Activated CD4-positive, alpha-beta T cell treated with anti-CD3 and anti-CD28 coated beads for 48 hours (primary cell): ENCODE measurements around the gene URAD.
A peak's percentile ranks its signal among the peaks of the same experiment; 100 is the strongest.
"Not testable (repeated sequence)": the region's sequence is repeated elsewhere in the genome, so short reads cannot be mapped to it uniquely, and the experiment has no call there.

Experiments
- DNase-seq: peaks from one replicate; pipeline ENCODE4 v3.0.0-alpha.2; 2020

The URAD gene

DNA sequence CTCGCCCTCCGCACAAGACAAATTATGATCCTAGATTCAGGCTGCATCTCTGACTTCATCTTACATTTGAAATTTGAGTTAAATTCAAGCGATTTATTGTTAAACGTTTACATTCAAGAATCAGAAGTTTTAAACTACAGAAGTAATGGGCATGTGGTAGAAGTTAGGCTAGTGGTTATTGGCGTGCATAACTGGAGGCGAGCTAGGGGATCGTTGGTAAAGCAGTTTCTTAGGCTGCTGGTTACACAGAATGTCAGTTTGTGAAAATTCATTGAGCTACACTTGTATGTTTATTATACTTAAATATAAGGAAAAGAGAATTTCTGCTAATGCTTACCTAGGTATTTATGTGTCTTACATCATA lies 18.6 kb downstream of the URAD start:
- DNase-seq = no peak

DNA sequence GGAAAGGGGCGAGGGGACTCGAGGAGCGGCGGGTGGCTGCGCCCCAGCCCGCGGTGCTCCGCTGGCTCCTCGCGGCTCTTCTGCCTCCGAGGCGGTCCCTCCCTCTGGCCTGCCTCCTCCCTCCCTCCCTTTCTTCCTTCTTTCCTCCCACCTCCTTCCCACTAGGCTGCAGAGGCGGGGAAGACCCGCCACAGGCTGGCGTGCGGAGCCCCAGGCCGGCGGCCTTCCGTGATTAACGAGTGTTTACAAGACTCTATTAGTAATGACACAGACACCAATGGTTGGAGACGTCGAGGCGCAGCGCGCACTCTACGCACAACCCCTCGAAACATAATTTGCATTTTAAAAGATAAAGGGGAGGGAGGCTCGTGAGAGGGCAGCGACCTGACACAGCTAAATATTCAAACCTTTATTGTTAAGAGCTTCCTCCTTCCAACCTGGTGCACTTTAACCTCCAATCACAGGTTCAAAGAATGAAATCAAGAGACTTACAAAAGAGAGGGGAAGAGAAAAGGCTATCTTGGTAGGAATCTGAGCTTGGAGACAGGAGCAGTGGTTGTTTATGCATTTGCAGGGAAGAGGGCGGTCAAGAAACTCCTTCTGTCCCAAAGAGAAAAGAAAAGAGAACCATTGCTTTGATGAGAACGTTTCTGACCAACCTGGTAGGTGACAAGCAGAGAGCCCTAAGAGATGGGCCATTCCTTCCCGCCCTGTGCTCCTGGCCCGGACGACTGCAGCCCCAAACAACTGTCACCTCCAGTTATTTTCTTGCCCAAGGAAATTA lies 19.2 kb downstream of the URAD start, which contains the start of gene CDX2:
Gene CDX2 (minus strand): TSS at position 234 of the 784 bp plus-strand sequence. CDS start 309 bp downstream, outside the sequence.
- no peak for DNase-seq

DNA sequence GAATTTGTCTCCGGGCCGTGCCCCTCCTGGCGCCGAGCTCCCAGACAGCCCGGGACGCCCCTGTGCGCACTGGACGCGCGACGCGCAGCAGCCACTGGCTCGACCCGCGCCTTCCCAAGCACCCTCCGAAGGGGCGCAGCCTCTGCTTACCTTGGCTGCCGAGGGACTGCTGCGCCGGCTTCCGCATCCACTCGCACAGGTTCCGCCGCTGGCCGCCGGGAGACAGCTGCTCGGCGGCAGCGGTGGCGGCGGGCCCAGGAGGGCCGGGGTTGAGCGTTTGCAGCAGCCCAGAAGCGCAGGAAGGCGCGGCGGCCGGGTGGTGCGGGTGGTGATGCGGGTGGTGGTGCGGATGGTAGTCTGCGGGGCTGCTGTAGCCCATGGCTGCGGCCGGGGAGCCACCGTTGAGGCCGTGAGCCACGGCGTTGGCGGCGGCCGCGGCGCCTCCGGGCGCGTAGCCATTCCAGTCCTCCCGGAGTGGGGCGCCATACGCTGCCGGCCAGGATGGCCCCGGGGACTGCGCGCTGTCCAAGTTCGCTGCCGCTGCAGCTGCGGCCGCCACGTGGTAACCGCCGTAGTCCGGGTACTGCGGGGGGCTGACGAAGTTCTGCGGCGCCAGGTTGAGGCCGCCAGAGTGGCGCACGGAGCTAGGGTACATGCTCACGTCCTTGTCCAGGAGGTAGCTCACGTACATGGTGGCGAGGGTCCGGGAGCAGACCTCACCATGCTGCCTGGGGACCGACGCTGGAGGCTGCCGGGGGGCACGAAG lies 20.0 kb downstream of the URAD start:
- no peak for DNase-seq

DNA sequence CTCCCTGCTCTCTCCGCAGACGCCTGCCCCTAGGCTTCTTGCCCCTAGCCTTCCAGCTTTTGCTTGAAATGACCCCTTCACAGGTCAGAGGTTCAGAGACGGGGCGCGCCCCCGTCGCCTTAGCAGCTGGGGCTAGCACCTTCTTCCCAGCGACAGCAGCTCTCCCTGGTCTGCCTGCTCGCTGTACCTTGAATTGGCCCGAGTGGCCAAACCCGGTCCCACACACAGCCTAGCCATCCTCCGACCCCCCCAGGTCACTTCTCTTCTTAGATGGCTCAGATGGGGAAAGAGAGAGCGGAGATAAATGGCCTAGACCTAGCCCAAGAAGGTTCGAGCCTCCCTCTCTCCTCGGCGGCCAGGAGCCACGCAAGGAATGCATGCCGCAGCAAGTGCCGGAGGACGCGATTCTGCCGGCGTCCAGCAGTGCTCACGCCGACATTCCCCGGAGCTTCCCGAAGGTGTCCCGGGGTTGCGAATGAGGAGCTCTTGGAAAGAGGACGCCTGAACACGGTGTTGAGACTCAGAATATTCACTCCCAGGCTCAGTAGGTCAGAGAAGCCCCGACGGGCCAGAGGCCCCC lies 20.7 kb downstream of the URAD start:
- no peak for DNase-seq

DNA sequence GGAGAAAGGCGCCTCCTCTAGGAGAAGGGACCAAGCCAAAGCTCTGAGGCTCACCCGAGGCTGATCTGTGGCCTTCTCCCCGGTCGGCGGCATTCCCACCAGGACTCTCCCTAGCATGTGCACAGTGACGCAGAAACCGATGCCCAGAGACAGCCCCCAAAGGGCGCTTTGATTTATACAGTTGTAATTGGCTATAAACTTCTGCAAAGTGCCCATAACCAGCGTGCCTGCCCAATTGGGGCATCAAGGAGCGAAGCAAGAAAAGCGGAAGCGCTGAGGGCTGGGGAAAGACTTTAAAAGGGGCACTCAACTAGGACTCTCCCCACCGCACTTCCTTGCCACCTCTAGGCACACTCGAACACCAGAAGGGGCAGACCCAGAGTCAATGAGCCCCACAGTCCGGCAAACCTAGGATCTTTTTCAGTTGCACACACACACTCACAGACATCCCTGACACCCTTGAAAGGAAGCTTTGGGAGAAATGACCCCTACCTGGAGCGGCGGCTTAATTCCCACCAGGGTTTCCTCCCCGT lies 21.2 kb downstream of the URAD start:
- DNase-seq = no peak

DNA sequence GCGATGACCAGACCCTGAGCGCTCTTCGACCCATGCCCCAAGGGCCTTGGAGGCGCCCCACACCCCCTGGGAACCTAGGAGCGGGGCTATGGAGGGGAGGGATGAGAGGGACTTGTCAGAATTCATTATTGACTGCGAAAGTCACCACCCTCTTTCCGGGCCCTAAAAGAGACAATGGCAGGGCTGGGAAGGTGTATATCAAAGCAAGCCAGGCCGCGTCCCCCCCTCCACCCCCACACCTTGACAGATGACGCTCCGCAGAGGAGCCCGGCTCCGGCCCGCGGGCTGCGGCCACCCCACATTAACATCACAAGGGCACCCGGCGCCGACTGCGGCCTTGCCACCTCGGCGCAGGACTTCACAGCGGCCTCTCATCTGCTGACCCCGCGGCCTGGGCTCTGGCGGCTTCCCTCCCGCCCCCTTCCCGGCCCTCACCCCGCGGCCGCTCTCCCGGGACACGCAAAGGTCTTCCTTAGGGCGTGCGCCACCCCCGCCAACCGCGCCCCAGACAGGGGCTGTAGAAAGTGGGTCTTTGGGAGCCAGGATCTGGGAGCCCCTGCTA lies 21.8 kb downstream of the URAD start:
- no peak for DNase-seq

DNA sequence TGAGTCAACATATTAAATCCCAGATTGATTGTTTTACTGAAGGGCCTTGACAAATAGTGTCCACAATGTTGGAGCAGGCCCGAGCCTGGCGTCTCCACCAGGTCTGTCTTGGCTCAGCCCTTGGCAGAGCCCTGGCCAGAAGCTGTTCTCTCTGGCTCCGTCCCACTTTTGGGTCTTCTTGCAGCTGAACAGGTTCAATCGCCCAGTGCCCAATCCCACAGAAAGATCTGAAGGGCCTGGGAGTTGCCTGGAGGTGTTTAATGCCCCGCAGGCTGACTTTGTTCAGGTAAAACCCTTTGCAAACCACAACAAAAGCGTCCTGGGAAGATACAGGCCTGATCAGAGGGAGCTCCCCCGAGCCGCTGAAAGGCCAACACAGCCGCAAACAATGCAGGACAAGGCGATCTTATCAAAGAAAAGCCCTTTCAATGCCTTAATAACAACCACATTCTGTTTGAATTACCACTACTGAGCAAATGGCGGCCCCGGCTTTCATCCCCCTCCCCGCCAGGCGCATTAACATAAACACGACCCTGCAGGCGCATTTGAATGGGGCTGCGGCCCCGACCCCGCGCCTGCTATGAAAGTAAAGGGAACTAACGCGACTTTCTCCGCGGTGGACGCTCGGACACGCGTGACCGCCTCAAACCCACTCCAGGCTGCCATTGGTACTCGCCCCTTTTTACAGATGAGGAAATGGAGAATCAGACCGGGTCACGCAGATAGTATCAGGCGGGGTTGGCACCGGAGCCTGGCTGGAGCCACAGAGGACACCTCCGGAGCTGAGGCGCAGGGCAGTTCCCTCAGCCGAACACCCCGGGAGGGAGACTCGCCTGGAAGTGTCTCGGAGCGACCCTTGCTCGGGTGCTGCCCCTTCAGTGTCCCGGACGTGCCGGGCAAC lies 22.5 kb downstream of the URAD start:
- DNase-seq = no peak

DNA sequence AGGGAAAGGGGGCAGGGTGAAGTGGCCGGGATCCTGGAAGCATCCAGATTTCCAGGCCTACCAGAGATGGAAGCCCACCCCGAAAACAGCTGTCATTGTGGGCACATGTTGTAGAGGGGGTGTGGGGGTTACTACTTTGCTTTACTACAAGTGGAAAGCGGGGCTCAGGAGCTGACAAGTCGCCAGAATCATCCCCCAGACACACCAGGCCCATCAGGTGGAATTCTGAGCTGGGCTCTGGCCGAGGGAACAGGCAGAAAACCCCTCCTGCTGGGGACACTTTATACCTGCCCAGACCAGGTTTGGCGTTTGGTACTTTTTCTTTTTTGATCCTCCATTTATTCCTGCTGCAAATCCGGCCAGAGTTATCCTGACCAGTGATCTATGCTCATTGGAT lies 23.2 kb downstream of the URAD start:
- no peak for DNase-seq

DNA sequence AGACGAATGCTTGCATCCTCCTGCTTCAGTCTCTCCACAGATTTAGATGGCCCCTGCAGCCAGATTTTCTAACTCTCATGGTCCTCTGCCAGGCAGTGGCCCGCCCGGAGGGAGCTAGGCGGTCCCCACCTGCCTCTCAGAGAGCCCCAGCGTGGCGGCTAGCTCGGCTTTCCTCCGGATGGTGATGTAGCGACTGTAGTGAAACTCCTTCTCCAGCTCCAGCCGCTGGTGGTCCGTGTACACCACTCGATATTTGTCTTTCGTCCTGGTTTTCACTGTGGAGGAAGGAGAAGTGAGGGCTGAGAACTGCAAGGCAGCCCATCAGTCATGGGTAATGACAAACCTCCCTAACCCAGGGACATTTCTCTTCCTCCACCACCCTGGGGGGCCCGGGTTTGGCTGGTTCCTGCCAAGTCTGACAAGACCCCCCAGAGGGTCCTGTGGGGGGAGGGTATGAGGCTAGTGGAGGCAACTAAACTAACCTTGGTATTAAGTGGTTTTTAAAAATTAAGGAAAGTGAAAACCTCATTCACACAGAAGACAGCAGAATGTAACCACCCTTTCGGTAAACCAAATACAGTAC lies 23.7 kb downstream of the URAD start:
- DNase-seq = no peak

DNA sequence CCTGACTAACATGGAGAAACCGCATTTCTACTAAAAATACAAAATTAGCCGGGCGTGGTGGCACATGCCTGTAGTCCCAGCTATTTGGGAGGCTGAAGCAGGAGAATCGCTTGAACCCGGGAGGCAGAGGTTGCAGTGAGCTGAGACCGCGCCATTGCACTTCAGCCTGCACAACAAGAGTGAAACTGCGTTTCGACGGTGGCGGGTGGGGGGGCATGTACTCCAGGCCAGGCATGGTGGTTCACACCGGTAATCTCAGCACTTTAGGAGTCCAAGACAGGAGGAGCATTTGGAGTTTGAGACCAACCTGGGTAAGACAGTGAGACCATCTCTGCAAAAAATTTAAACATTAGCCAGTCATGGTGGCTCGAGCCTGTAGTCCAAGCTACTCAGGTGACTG lies 24.3 kb downstream of the URAD start:
- DNase-seq = not testable (repeated sequence)

DNA sequence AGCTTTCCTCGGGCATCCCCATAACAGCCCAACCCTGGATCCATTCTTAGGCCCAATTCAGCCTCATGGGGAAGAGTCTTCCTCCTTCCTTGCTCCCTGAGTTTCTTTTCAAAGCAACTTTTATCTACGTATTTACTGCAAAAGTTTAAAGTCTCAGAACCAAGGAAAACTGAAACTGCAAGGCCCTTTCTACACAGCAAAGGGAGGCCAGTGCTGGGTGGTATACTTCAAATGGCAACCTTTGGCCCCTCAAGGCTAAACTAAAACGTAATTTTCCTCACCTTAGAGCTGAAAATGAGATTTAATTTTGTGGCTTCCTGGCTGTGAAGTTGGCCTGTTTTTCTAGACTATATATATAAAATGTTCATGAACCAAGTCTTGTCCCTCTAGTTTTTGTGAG lies 25.0 kb downstream of the URAD start:
- DNase-seq = no peak

DNA sequence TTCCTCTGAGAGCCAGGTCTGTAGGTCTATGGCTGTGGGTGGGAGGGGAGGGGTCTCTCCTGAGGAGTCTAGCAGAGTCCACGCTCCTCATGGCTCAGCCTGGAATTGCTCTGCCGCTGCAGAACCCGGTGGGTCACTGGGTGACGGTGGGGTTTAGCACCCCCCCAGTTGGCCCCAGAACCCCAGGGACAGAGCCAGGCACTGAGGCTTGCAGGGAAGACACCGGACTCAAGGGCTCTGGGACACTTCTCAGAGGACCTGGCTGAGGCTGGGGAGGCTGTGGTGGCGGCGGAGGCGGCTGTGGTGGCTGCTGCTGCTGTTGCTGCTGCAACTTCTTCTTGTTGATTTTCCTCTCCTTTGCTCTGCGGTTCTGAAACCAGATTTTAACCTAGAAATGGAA lies 25.5 kb downstream of the URAD start:
- no peak for DNase-seq

DNA sequence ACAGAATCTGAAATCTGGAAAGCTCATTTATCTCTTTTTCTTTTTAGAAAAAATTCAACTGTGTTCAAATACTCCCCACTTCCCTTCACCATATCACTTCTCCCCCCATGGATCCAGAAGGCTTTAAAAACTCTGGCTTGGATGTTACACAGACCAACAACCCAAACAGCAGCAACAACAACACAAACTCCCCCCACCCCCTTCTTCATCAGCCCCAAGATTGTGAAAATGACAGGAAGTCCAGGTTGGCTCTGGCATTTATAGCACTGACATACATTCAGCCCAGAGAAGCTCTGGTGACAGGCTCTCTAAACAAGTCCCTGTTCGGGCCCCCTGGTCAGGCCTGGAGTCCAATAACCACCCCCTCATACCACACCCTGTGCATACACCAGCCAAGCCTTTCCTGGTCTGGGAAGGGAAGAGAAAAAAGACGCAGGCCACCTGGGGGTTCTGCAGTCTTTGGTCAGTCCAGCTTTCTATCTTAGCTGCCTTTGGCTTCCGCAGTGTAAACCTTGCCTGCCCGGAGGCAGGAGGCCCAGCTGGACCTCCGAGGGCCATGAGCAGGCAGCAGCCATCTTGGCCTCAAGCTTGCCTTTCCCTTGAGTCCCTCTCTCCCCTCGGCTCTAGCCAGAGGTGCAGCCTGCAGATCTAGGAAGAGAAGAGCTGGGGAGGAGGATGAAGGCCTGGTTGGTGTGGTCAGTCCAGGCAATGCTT lies 26.2 kb downstream of the URAD start:
- no peak for DNase-seq

DNA sequence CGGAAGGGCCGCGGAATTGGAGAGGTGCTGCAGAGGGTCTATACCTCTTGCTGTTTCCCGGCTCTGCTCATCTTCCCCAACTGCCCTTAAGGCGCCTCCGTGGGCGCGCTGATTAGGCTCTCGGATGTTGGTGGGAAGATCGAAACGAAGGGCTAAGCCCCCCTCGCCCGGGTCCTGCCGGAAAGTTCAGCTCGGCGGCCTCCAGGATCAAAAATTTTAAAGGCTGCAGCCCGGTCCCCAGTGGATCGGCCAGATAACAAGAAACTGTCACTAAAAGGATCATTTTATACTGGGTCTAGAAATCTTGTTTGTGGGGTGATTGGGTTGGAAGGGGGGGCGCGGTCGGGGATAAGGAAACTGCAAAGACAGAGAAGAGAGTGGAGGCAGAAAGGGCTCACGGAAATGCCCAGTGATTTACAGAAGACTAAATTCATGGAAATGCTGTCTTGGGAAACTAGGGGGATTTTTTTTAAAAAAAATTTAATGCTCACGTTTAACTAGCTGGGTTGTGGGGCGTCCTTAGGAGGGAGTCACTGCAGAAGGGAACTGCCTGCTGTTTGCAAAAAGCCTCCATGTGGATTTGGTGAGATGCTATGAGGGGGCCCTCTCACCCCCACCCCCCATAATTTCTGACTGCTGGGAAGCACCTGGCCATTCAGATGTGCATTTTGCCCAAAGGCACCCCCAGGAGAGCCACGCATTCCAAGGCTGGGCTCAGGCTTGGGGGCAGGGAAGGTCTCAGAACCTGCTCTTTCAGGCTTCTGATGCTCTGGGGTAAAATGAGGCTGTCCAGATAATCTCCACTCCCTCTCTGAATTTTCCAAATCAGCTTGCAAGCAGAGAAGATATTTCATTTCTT lies 27.0 kb downstream of the URAD start:
- no peak for DNase-seq

DNA sequence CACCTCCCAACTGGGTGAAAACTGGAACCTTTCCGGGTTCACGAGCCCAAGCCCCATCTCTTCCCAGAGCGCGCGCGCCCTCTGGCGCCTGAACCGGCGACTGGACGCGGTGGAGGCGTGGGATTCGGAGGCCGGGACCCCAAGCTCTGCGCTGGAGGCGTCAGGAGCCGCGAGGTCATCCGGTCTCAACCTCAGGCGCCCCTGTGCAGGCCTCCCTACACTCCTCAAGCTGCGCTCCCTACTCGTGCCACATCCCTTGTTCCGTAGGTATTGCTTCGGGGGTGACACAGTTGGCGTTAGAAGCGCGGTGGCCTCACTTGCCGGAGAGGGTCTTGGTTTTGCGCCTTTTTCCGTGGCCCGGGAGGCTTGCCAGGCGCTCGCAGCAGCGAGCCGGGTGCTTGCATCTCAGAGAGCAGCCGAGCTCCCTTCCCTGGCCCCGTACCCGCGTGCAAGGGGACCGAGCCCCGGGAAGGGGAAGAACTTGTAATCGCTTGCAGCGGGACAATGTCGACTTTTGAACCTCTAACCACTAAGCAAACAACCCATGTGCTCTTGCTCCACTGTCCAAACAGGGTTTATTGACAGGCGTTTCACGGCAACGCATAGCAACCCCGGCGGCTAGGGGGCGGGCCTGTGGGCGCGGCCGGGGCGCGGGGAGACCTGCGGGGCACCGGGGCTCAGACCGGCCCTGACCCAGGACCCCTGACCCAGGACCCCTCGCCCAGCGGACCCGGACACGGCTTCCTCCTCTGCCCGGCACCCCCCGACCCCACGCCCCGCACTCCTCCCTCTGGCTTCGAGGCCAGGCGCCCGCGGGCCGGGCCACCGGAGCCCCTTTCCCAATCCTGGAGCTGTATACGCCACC lies 27.9 kb downstream of the URAD start:
- DNase-seq = peak; percentile 61

DNA sequence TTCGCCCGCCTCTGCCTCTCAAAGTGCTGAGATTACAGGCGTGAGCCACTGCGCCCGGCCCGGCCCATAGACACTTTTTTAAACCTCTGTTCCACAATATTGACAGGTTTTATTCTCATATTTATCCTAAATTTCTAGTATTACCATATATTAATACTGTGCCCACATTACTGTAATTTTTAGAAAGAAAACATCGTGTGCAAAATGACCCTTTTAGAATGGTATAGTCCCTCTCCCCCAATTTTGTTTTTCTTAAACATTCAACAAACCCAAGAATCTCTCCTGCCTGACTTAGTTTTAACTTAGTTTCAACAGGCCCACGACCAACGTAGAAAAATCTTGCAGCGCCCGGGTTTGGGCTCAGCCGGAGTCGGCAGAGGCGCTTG lies 28.5 kb downstream of the URAD start:
- no peak for DNase-seq

DNA sequence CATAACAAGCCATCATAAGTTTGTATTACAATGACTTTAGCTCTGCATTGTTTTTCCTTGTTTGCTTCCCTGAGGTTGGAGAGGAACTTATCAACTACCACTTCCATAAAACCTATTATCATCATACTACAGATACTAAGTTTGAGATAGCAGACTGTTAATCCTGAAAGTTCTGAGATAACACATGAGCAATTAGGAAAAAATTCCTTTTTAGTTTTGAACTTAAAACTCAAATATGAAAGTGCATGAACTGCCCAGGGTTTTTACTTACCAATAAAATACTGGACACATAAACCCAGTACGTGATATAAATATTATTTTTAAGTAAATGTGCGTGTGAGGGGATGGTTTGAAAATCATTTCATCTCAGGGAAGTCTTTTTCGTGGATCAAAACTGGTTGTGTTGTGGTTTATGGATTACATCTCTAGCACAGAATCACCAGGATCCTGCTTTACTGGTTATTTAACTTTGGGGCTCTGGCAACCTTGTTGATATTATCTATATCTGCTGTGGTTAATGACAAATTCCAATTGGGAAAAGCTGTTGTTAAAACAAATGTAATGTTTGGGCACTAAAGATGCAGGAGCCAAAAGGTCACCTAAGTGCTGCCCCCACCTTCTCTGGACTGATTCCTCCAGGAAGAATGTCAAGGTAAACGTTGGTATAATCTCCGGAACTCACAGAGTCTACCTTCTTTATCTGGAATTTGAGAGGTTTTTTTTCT lies 31.8 kb downstream of the URAD start:
- no peak for DNase-seq

DNA sequence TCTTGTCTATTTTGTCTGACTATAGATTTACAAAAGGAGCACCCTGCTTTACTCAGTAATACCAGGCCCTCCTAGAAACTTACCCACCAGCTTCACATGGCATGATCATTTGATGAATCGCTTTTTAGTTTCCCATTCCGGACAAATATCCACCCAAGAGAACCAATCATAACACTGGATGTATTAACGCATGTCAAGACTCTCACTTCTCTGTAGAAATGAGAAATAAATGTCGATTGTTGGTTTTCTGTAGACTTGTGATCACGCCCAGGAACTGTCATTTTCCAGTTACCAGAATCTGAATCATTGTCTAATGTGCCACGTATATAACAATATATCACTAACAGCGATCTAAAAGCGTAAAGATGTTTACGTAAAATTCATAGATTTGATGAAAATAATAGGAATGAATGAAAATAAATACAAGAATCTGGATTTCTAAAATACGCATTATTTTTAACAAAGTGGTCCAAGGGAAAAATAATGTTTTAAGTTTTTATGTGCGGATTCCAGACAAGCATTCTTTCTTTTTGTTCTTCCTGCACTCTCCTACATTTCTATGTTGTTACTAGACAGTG lies 33.4 kb downstream of the URAD start:
- no peak for DNase-seq
